ENCODE results near the gene SUN2.

The SUN2 gene

DNA sequence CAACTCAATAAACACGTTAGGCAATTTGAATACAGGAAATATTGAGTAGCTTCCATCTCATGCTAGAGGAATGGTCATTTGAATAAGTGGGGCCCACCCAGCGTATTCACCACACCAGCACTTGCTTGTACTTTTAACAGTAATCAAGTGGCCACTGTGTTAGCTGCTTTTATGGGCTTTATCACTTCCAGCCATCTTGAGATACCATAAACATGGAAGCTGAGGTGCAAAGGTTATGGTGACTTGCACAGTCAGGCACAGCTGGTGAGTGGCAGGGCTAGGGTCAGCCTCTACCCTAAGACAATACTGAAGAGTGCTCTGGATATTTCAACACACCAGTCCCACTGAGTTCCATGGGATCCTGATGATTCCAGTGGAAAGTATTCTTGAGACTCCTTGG is 61.7 kb downstream of the SUN2 start:
- no peak for DNase-seq

DNA sequence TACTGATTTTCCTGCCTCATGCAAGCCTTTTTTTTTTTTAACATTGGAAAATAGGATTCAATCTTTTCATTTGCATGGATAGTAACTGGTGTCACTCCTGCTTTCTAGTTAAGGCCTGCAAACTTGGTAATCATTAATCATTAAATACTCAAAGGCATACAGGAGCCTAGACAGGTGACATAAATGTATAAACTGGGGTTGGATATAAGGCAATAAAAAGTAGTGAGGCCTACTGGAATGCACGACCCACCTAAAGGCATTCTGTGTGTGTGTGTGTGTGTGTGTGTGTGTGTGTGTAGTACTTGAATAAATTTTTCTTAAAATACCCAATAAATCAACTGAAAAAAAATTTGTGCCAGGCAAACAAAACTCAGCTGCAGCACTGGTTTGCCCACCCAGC is 66.1 kb downstream of the SUN2 start:
- no peak for DNase-seq

- DNase-seq, result no peak
These were observed 70.0 kb downstream of the SUN2 start for GRCh38 chr22:38685761-38686160.

DNA sequence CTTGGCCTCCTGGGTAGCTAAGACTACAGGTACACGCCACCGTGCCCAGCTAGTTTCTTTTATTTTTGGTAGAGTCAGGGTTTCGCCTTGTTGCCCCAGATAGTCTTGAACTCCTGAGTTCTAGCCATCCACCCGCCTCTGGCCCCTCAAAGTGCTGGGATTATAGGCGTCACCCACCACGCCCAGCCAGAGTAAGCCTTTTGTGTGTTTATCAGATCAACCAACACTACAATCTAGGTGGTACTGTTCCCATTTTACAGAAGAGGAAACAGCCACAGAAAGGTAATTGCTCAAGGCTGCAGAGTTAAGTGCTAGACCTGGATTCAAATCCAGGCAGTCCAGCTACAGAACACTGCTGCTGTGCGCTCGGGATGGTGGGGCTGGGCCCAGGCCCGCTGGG is 70.9 kb downstream of the SUN2 start:
- no peak for DNase-seq

All from stimulated activated naive CD4-positive, alpha-beta T cell (primary cell).